ENCODE results near the gene C6orf136. TPM values are rescaled to one million over a fixed set of nuclear protein-coding genes. Genes with fewer than 3 reads are reported as not detected.

Gene C6orf136
- total and polyA plus RNA-seq, 4 donors, result 8.5 to 51.1 (median 23.7) TPM

DNA sequence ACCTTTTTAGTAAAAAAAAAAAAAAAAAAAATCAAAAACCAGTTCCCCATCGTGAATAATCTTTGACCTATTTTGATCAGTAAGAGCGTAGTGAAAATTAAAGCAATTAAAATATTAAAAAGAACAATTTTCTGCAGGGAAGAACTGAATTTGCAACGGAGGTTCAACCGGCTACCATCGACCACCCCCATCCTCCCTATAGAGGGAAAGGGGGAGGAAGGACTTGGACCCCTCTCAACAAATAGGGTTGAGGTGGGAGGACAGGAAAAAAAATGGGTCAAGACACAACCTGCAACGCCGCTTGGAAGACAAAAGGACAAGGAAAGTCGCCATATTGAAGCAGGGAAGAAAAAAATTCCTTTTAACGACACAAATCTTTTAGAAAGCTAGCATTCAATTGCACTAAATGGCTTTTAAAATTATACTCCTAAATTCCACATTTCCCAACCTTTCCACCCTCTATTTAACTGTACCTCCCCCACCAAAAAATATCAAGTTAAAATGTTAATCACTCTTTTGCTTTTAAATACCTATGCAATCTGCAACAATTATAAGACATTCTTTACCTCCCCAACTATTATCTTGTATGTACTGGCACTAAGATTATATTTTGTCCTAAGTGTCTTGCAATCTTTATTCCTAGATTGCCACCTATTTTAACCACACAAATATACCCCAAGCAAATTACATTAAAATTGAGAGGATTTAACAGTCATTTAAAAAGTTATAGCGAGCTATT lies 31.5 kb upstream of the C6orf136 start:
- peak overlapping the region; percentile 99 for H3K27ac ChIP-seq (ENCODE audit: low read depth, low read length)
- no peaks in the 10 kb centered on the region for H3K9me3 ChIP-seq (ENCODE audit: control insufficient read depth, insufficient read depth, low read length)
- H3K36me3 ChIP-seq (ENCODE audit: control insufficient read depth, insufficient read depth, low read length), result peaks cover 18% of the 10 kb centered on the region
- 0% methylated on average over 2 of the region's 10 CpGs for WGBS (ENCODE audit: insufficient coverage)
- DNase-seq (ENCODE audit: low read depth in 4 of 6, low spot score in 6 of 6), result peak; percentile 61 to 97 (median 74)
- peak overlapping the region; percentile 96 for H3K4me3 ChIP-seq (ENCODE audit: low read depth, low read length)
- H3K27me3 ChIP-seq (ENCODE audit: control insufficient read depth, insufficient read depth, low read length), result no peaks in the 10 kb centered on the region
- H3K4me1 ChIP-seq (ENCODE audit: control insufficient read depth, insufficient read depth, low read length), result peaks cover 11% of the 10 kb centered on the region

DNA sequence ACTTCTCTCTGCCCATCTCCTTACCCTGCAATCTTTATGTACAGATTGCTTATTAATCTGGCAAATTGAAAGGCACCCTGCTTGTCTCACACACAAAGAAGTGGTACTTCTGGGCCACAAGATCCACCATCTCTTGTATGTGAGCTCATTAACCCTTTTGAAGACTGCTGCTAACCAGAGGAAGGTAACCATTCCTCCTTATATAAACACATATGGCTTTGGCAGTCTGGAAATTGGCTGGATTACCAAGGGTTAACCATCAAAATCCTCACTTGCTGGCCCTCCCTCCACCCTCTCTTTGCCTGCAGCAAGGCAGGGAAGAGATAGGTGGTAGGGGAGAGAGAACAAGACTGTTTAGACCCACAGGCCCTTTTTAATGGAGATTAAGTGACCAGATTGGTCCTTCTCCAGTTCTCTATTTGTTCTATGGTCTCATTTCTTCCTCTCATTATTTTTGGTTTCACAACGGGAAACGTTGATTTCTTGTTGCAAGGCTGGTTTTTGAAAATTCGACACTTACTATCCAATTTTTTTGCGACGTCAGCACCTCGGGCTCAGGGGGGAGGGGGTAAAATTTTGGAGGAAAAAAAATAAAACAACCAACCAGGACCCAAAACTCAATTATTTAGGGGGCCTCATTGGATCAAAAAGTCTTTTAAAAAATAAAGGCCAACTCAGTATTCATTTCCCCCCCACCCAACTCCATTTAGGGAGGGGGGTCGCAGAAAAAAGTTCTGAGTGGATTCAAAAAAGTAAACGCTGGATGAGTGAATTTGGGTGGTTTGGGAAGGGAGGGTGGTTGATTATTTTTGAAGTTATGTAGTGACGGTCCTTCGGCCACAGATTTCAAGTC lies 30.7 kb upstream of the C6orf136 start:
- 0% methylated on average over 3 of the region's 10 CpGs for WGBS (ENCODE audit: insufficient coverage)
- no peaks in the 10 kb centered on the region for H3K9me3 ChIP-seq (ENCODE audit: control insufficient read depth, insufficient read depth, low read length)
- peak in 3 of 6 donors; percentile 43 to 92 (median 85) for DNase-seq (ENCODE audit: low read depth in 4 of 6, low spot score in 6 of 6)
- H3K27ac ChIP-seq (ENCODE audit: low read depth, low read length), result peak overlapping the region; percentile 99
- H3K4me1 ChIP-seq (ENCODE audit: control insufficient read depth, insufficient read depth, low read length), result peaks cover 9% of the 10 kb centered on the region
- H3K27me3 ChIP-seq (ENCODE audit: control insufficient read depth, insufficient read depth, low read length), result no peaks in the 10 kb centered on the region
- peak overlapping the region; percentile 96 for H3K4me3 ChIP-seq (ENCODE audit: low read depth, low read length)
- H3K36me3 ChIP-seq (ENCODE audit: control insufficient read depth, insufficient read depth, low read length), result peaks cover 22% of the 10 kb centered on the region

DNA sequence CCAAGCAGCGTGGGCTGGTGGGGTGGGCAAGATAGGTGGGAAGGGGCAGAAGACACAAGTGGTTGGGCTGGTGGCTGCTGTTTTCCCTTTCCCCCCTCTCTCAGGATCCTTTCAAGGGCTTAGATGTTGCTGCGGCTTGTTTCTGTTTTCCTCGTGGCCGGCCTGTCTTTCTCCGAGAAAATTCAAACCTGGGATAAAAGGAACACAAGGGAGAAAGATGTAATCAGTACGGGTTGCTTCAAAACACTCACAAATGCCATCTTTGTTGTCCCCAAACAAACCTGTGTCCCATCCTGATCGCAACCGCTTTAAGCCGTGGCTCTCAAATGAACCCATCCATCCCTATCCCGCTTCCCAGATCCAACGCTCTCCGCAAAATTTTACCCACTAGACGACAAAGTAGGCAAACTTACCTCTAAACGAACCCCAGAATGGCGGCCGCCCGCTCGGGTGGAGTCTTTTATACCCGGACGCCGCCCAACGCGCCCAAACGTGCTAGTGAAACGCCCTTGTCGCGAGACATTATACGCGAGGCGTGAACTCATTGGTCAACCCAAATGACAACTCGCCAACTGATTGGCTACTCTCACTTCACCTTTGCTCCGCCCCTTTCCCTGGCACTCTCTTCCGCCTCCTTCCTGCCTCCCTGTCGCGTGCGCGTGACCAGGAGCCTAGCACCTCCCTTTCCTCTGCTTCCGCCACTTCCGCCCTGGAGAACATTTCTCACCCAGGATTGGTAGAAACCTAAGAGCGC lies 29.9 kb upstream of the C6orf136 start, which contains the start of gene PPP1R10:
Gene PPP1R10 (minus strand): TSS at position 433 of the 754 bp plus-strand sequence. CDS start 7,299 bp downstream, outside the sequence.
- Histone ChIP-seq H3K9me3 (ENCODE audit: control insufficient read depth, insufficient read depth, low read length) (no peaks in the 10 kb centered on the region), H3K36me3 (ENCODE audit: control insufficient read depth, insufficient read depth, low read length) (peaks cover 28% of the 10 kb centered on the region), H3K27me3 (ENCODE audit: control insufficient read depth, insufficient read depth, low read length) (no peaks in the 10 kb centered on the region), H3K27ac (ENCODE audit: low read depth, low read length) (peak within 1 kb of the TSS; percentile 99), H3K4me1 (ENCODE audit: control insufficient read depth, insufficient read depth, low read length) (peaks cover 9% of the 10 kb centered on the region), H3K4me3 (ENCODE audit: low read depth, low read length) (peak within 1 kb of the TSS; percentile 96)
- peak; percentile 31 to 100 (median 100) for DNase-seq (ENCODE audit: low read depth in 4 of 6, low spot score in 6 of 6)
- WGBS (ENCODE audit: insufficient coverage), result 0% methylated on average over 35 of the region's 40 CpGs

DNA sequence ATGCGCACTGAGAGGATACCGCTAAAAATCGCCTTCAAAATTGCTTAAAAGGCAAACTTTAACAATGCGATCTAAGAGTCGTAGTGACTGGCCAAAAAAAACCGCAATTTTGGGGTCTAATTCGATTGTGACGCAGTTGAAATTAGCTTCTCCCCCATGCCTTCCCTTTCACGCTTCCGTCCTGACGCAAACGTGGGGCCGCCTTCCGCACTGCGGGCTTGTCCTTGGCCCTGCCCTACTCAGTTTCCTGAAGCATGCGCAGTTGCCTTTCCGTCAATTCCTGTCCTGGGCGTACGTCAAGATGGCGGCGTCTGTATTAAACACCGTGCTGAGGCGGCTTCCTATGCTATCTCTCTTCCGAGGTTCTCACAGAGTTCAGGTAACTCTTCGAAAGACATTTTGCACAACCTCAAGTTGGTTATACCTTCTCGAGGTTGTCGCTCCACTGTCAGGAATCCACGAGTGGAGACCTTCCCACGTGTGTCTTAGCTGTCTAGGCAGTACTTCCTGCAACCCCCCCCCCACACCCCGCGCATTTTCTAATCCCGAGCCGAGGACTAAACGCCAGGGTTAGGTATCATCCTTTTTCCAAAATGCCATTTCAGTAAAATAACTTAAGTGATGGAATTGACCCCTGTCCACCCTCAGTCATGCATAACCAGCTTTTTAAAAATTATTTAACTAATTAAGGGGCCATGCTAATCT lies 29.2 kb upstream of the C6orf136 start, which contains the start of gene MRPS18B:
Gene MRPS18B (plus strand): TSS at position 276 of the 705 bp plus-strand sequence. CDS start 26 bp downstream, at position 302.
- Histone ChIP-seq H3K36me3 (ENCODE audit: control insufficient read depth, insufficient read depth, low read length) (peaks cover 35% of the 10 kb centered on the region), H3K27ac (ENCODE audit: low read depth, low read length) (peak within 1 kb of the TSS; percentile 99), H3K27me3 (ENCODE audit: control insufficient read depth, insufficient read depth, low read length) (no peaks in the 10 kb centered on the region), H3K4me3 (ENCODE audit: low read depth, low read length) (peak within 1 kb of the TSS; percentile 96), H3K9me3 (ENCODE audit: control insufficient read depth, insufficient read depth, low read length) (no peaks in the 10 kb centered on the region), H3K4me1 (ENCODE audit: control insufficient read depth, insufficient read depth, low read length) (peaks cover 9% of the 10 kb centered on the region)
- DNase-seq (ENCODE audit: low read depth in 4 of 6, low spot score in 6 of 6), result peak; percentile 97 to 100 (median 98)
- WGBS (ENCODE audit: insufficient coverage), result under 1% methylated on average over 28 of the region's 34 CpGs

DNA sequence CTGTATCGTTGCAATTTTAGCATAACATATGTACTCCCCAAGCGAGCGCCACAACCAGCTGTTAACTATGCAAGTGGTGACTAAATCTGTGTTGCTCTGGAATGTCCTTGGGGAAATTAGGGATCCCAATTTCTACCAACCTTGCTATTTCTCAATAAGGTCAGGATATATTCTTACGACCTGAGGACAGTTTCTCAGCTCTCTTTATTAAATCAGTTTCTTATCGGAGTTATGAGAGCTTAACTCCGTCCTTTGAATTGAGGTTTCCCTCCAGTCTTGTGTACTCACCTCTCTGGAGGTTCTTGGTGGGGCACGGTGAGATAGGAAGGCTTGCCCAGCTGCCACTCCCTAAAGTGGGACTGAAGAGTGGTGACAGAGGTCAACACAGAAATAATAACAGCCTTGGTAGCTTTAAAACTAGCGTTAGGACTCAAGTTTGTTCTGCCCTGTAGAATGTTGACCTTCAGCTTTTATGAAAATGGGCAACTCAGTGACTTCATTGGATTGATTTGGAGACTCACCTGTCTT lies 28.6 kb upstream of the C6orf136 start:
- H3K4me3 ChIP-seq (ENCODE audit: low read depth, low read length), result peak overlapping the region; percentile 96
- H3K27ac ChIP-seq (ENCODE audit: low read depth, low read length), result peak overlapping the region; percentile 99
- no peak for DNase-seq (ENCODE audit: low read depth in 4 of 6, low spot score in 6 of 6)
- peaks cover 9% of the 10 kb centered on the region for H3K4me1 ChIP-seq (ENCODE audit: control insufficient read depth, insufficient read depth, low read length)
- peaks cover 40% of the 10 kb centered on the region for H3K36me3 ChIP-seq (ENCODE audit: control insufficient read depth, insufficient read depth, low read length)
- 53% methylated on average over 3 of the region's 8 CpGs for WGBS (ENCODE audit: insufficient coverage)
- H3K27me3 ChIP-seq (ENCODE audit: control insufficient read depth, insufficient read depth, low read length), result no peaks in the 10 kb centered on the region
- no peaks in the 10 kb centered on the region for H3K9me3 ChIP-seq (ENCODE audit: control insufficient read depth, insufficient read depth, low read length)

DNA sequence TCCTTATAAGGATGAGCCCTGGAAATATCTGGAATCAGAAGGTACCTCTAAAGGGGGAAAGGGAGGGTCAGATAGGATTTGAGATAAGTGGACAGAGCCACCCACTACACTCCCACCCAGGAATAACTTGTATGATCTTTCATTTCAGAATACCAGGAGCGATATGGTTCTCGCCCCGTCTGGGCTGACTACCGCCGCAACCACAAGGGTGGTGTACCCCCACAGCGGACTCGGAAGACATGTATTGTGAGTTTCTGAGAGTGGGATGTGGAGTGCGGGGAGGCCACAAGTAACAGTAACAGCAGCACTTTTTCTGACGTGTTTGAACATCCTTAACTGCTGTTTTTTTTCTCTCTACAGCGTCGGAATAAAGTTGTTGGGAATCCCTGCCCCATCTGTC lies 27.4 kb upstream of the C6orf136 start:
- no peaks in the 10 kb centered on the region for H3K27me3 ChIP-seq (ENCODE audit: control insufficient read depth, insufficient read depth, low read length)
- H3K9me3 ChIP-seq (ENCODE audit: control insufficient read depth, insufficient read depth, low read length), result no peaks in the 10 kb centered on the region
- H3K36me3 ChIP-seq (ENCODE audit: control insufficient read depth, insufficient read depth, low read length), result peaks cover 49% of the 10 kb centered on the region
- no peak overlapping the region for H3K27ac ChIP-seq (ENCODE audit: low read depth, low read length)
- no peak overlapping the region for H3K4me3 ChIP-seq (ENCODE audit: low read depth, low read length)
- WGBS (ENCODE audit: insufficient coverage), result 100% methylated on average over 7 of the region's 11 CpGs
- H3K4me1 ChIP-seq (ENCODE audit: control insufficient read depth, insufficient read depth, low read length), result peaks cover 9% of the 10 kb centered on the region
- no peak for DNase-seq (ENCODE audit: low read depth in 4 of 6, low spot score in 6 of 6)

DNA sequence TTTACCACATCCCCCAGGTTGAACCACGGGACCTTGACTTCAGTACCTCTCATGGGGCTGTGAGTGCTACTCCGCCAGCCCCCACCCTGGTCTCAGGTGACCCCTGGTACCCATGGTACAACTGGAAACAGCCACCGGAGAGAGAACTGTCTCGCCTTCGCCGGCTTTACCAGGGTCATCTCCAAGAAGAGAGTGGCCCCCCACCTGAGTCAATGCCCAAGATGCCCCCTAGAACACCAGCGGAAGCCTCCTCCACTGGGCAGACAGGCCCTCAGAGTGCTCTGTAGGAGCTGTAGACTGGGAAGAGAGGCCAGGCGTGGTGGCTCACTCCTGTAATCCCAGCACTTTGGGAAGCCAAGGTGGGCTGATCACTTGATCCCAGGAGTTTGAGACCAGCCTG lies 21.4 kb upstream of the C6orf136 start:
- Histone ChIP-seq H3K4me3 (ENCODE audit: low read depth, low read length) (no peak overlapping the region), H3K27ac (ENCODE audit: low read depth, low read length) (peak overlapping the region; percentile 97), H3K4me1 (ENCODE audit: control insufficient read depth, insufficient read depth, low read length) (peaks cover 27% of the 10 kb centered on the region), H3K27me3 (ENCODE audit: control insufficient read depth, insufficient read depth, low read length) (no peaks in the 10 kb centered on the region), H3K36me3 (ENCODE audit: control insufficient read depth, insufficient read depth, low read length) (peaks cover 77% of the 10 kb centered on the region), H3K9me3 (ENCODE audit: control insufficient read depth, insufficient read depth, low read length) (no peaks in the 10 kb centered on the region)
- WGBS (ENCODE audit: insufficient coverage), result 97% methylated on average over 8 of the region's 8 CpGs
- DNase-seq (ENCODE audit: low read depth in 4 of 6, low spot score in 6 of 6), result no peak

DNA sequence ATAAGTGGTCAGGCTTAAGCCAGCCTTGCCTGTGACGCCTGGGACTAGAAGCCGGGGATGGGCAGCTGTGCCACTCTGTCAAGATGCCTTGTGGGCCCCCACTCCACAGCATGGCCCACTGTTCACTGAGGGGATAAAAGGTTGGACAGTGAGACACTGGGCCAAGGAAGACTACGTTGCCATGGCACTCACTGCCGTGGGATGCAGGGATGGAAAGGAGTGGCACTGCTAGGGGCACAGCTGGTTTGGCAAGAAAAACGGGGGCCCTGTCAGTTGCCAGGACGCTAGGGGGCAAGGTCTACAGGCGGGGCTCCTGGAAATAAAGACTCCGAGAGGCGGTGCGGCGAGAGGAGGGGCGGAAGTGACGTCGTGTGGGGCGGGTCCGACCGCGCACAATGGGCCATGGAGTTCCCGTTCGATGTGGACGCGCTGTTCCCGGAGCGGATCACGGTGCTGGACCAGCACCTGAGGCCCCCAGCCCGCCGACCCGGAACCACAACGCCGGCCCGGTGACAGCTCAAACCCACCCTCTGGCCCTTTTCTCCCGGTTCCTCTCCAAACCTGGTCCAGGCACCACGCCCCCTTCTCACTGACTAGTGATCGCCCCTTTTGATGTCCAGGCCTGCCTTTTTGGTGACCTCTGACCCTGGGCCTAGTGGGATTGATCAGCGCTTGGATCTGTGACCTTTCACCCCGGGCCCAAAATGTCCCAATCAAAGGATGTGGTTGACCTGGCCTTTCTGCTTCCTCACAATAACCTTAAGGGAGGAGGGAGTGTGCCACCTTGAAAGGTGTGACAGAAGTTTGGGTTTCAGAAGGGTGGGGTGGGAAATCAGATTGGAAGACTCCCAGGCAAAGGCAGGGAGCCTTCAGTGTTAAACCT lies 20.2 kb upstream of the C6orf136 start, which contains the start of gene ATAT1:
Gene ATAT1 (plus strand): TSS at position 391 of the 883 bp plus-strand sequence.
- Histone ChIP-seq H3K9me3 (ENCODE audit: control insufficient read depth, insufficient read depth, low read length) (no peaks in the 10 kb centered on the region), H3K27me3 (ENCODE audit: control insufficient read depth, insufficient read depth, low read length) (no peaks in the 10 kb centered on the region), H3K36me3 (ENCODE audit: control insufficient read depth, insufficient read depth, low read length) (peaks cover 76% of the 10 kb centered on the region), H3K4me1 (ENCODE audit: control insufficient read depth, insufficient read depth, low read length) (peaks cover 27% of the 10 kb centered on the region), H3K27ac (ENCODE audit: low read depth, low read length) (peak within 1 kb of the TSS; percentile 97), H3K4me3 (ENCODE audit: low read depth, low read length) (peak within 1 kb of the TSS; percentile 83)
- WGBS (ENCODE audit: insufficient coverage), result 1% methylated on average over 36 of the region's 36 CpGs
- DNase-seq (ENCODE audit: low read depth in 4 of 6, low spot score in 6 of 6), result peak; percentile 67 to 97 (median 80)
